Measurements from ENCODE around the gene NMS. TPM values are rescaled to one million over a fixed set of nuclear protein-coding genes. Genes with fewer than 3 reads are reported as not detected.
A peak's percentile ranks its signal among the peaks of the same experiment; 100 is the strongest.
"Not testable (repeated sequence)": the region's sequence is repeated elsewhere in the genome, so short reads cannot be mapped to it uniquely, and the experiment has no call there.

Gene NMS
- total RNA-seq, 2 experiments from 2014 or later, result not detected

- Histone ChIP-seq H3K36me3 (ENCODE audit: insufficient read depth, low read length) (no peaks in the 10 kb centered on the region), H3K27ac (ENCODE audit: low read depth, low read length, poor library complexity, severe bottlenecking) (no peak overlapping the region), H3K4me3 (ENCODE audit: low read depth, low read length, poor library complexity, severe bottlenecking) (no peak overlapping the region), H3K79me2 (ENCODE audit: insufficient read depth, low read depth, low read length) (no peaks in the 10 kb centered on the region), H3K4me2 (ENCODE audit: low read length) (no peak overlapping the region), H2AFZ (ENCODE audit: low read length) (no peak overlapping the region), H3K9me2 (ENCODE audit: insufficient read depth, low read length) (no peaks in the 10 kb centered on the region), H3K9me3 (ENCODE audit: low read length) (peaks cover 18% of the 10 kb centered on the region), H3K4me1 (ENCODE audit: insufficient read depth, low read length, poor library complexity, severe bottlenecking) (no peaks in the 10 kb centered on the region), H4K20me1 (ENCODE audit: insufficient read depth, low read length) (no peaks in the 10 kb centered on the region)
- TF ChIP-seq EZH2phosphoT487 (IDR thresholded peaks at IDR 0.05; ENCODE audit: borderline replicate concordance, low read depth, low read length), result no peak
- TF ChIP-seq, protein P1, sequence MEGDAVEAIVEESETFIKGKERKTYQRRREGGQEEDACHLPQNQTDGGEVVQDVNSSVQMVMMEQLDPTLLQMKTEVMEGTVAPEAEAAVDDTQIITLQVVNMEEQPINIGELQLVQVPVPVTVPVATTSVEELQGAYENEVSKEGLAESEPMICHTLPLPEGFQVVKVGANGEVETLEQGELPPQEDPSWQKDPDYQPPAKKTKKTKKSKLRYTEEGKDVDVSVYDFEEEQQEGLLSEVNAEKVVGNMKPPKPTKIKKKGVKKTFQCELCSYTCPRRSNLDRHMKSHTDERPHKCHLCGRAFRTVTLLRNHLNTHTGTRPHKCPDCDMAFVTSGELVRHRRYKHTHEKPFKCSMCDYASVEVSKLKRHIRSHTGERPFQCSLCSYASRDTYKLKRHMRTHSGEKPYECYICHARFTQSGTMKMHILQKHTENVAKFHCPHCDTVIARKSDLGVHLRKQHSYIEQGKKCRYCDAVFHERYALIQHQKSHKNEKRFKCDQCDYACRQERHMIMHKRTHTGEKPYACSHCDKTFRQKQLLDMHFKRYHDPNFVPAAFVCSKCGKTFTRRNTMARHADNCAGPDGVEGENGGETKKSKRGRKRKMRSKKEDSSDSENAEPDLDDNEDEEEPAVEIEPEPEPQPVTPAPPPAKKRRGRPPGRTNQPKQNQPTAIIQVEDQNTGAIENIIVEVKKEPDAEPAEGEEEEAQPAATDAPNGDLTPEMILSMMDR (conservative IDR thresholded peaks at IDR 0.05; ENCODE audit: low read length), result no peak
- BruUV-seq (replicated peaks), result no TSS peak
- DNase-seq (ENCODE audit: low spot score), result no peak
- ChIA-PET CTCF (ENCODE audit: unreplicated experiment) (no interaction called here), POLR2A (no interaction called here)
- intact Hi-C loops (cut with micrococcal nuclease; ENCODE audit: unreplicated experiment), result no loop called here
These were observed 16.4 kb upstream of the NMS start for GRCh38 chr2:100453853-100454252.

GRCh38 chr2:100456357-100456756, 13.9 kb upstream of the NMS start:
- H3K4me1 ChIP-seq (ENCODE audit: insufficient read depth, low read length, poor library complexity, severe bottlenecking); H3K4me3 ChIP-seq (ENCODE audit: low read depth, low read length, poor library complexity, severe bottlenecking); intact Hi-C loops (cut with micrococcal nuclease; ENCODE audit: unreplicated experiment); H3K4me2 ChIP-seq (ENCODE audit: low read length); H4K20me1 ChIP-seq (ENCODE audit: insufficient read depth, low read length); BruUV-seq (replicated peaks); H3K9me2 ChIP-seq (ENCODE audit: insufficient read depth, low read length); H2AFZ ChIP-seq (ENCODE audit: low read length); H3K36me3 ChIP-seq (ENCODE audit: insufficient read depth, low read length); H3K27ac ChIP-seq (ENCODE audit: low read depth, low read length, poor library complexity, severe bottlenecking); H3K79me2 ChIP-seq (ENCODE audit: insufficient read depth, low read depth, low read length); CTCF ChIA-PET (ENCODE audit: unreplicated experiment): not testable (repeated sequence)
- peak; percentile 49 for DNase-seq (ENCODE audit: low spot score)
- peaks cover 24% of the 10 kb centered on the region for H3K9me3 ChIP-seq (ENCODE audit: low read length)
- POLR2A ChIA-PET, result interaction anchor here (0.7 kb wide), 1 partner anchor 153 kb away, joined by 3 read pairs; no protein-coding TSS in a partner anchor

GRCh38 chr2:100460904-100461530, 9.3 kb upstream of the NMS start:
- no peak overlapping the region for H2AFZ ChIP-seq (ENCODE audit: low read length)
- CTCF ChIA-PET (ENCODE audit: unreplicated experiment), result no interaction called here
- no peak for TF ChIP-seq EZH2phosphoT487 (IDR thresholded peaks at IDR 0.05; ENCODE audit: borderline replicate concordance, low read depth, low read length)
- TF ChIP-seq, protein P1 (conservative IDR thresholded peaks at IDR 0.05; ENCODE audit: low read length), result no peak
- no TSS peak for BruUV-seq (replicated peaks)
- intact Hi-C loops (cut with micrococcal nuclease; ENCODE audit: unreplicated experiment), result no loop called here
- no peaks in the 10 kb centered on the region for H4K20me1 ChIP-seq (ENCODE audit: insufficient read depth, low read length)
- no peaks in the 10 kb centered on the region for H3K36me3 ChIP-seq (ENCODE audit: insufficient read depth, low read length)
- H3K9me3 ChIP-seq (ENCODE audit: low read length), result peaks cover 20% of the 10 kb centered on the region; the same call in 1 of the 2 replicates
- H3K27ac ChIP-seq (ENCODE audit: low read depth, low read length, poor library complexity, severe bottlenecking), result no peak overlapping the region
- no peak overlapping the region for H3K4me2 ChIP-seq (ENCODE audit: low read length)
- no peak overlapping the region for H3K4me3 ChIP-seq (ENCODE audit: low read depth, low read length, poor library complexity, severe bottlenecking)
- H3K79me2 ChIP-seq (ENCODE audit: insufficient read depth, low read depth, low read length), result no peaks in the 10 kb centered on the region
- H3K9me2 ChIP-seq (ENCODE audit: insufficient read depth, low read length), result no peaks in the 10 kb centered on the region
- no peak for DNase-seq (ENCODE audit: low spot score)
- POLR2A ChIA-PET, result interaction anchor here (0.5 kb wide), 1 partner anchor 121 kb away, joined by 8 read pairs; no protein-coding TSS in a partner anchor
- no peaks in the 10 kb centered on the region for H3K4me1 ChIP-seq (ENCODE audit: insufficient read depth, low read length, poor library complexity, severe bottlenecking)
